CD4-positive, alpha-beta T cell treated with Interleukin-6 at 100 ng/mL for 8 hours (primary cell): Measurements from ENCODE around the gene CDK12.
A peak's percentile ranks its signal among the peaks of the same experiment; 100 is the strongest.

Experiments used
- DNase-seq: peaks from one replicate; pipeline ENCODE4 v3.0.0-alpha.2; 2020; ENCODE audit warnings: mixed read lengths, low spot score

Gene CDK12

DNA sequence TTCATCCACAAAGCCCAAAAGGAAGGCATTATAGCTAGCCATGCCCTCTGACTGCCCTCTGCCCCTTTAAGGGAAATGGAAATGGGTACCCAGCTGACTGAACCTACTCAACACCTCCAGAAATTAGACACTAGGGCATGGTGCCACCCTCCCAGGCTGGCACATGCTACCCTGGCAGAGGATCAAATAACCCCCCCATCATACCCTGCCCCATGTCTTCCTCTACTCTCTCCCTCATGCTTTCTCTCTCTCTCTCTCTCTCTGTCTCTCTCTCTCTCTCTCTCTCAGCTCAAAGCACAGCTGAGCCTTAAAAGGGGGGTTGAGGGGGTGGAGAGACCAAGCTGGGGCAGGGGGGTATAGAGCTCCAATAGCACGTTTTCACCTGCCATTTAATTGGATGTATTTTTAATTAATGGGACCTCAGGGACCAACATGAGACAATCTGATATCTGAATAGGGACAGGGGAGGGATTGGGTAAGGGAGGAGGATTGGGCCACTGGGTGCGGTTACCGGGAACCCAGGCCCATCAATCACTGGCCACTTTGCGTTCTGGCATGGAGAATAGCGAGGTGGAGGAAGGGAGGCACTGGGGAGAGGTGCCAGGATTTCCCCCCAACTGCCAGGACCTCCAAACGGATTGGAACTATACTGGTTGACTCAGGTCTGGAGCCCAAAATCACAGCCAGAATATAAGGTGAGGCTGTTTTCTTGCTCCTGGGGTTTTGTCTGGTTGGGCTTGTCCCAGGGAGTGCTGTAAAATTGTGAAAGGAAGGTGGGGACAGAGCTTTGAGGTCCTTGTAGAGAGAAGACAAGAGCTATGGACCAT lies 88.7 kb downstream of the CDK12 start:
- no peak for DNase-seq

DNA sequence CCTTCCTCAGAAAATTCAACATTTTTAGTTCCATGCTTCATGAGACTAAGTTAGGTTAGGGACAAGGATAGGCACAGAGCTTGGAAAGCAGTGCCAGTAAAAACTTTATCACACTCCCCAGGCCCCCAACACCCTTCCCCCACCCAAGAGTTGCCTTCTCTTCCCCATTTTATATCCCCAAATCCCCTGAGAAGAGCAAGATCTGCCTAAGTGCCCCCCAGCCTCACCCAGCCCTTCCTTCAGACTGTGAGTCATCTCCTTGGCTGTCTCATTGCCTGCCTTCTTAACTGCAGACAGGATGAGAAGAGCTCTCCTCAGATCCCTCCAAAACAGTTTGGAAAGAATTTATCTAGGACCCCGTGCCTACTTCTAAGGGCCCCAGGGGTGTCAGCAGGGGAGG lies 90.6 kb downstream of the CDK12 start:
- no peak for DNase-seq

DNA sequence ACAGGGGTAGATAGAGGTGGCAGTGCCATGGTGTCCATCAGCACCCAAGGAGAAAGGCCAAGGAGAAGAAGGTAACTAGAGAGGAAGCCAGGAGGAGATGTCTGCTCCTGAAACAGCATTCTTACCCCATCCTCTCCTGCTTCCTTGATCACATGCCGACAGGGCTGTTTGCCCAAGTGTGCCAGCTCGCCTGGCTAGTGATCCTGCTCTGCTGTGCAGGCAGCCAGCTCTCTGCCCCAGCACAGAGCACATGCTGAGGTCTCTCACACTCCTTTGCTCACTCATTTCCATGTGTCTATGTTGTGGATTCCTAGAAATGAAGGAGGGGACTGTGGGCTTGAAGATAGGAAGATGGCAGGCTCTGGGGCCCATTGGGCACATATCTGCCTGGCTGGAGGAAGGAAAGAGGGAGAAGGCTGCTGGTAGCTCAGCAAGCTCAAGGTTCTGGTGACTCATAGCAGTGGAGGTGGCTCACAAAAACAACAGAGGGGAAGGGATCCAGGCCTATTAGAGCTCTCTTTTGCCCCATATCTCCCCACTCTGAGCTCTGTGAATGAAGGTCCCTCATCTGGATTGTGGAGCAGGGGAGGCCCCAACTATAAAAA lies 92.2 kb downstream of the CDK12 start:
- no peak for DNase-seq

DNA sequence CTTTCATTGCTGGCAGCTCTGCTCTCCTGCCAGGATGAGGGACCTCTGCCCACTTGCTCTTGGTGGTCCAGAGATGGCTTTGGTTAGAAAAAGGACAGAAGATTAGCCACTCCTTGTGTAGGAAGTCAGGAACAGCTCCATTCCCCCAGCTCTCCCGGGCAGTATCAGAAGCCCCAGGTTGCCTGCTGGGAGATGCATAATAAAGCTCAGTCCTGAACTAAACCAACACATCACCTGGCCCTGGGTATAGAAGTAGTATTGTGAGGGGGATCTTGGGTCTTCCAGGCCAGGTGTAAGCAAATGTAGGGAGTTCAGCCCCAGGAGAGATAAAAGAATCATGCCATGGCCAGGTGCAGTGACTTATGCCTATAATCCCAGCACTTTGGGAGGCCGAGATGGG lies 94.1 kb downstream of the CDK12 start:
- DNase-seq = no peak

DNA sequence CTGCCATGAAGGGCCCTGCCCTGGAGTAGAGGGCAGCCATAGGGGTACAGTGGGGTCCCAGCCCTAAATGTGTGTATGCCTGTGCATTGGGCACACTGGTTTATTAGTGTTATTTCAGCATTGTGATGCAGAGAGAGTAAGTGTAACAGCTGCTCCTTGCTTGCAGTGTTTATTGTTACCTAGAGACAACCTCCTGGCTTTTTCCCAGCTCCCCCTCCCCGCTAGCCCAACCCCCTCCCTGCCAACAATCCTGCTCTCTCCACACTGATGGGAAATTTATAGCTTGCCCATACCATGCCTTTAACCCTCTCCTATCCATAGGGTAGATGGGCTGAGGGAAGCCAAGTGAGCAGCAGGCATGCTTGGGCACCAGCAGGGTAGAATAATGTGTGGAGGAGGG lies 95.1 kb downstream of the CDK12 start:
- no peak for DNase-seq

DNA sequence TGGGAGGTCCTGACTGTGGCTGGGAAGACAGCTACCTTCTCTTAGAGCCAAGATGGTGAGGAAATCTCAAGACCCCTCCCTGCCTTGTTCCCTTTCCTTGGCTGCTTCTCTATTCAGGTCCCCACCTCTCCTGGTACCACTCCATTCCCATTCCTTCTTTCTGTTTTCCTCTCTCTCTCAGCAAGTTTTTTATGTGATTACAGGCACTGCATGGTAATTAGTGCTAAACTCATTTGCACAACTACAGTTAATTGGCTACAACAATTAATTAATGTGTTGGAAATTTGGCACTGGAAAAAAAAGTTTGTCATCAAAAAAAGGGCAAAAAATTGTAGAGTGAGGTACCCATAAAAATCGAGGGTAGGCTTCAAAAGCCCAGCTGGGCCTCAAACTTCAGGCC lies 101.1 kb downstream of the CDK12 start:
- no peak for DNase-seq

DNA sequence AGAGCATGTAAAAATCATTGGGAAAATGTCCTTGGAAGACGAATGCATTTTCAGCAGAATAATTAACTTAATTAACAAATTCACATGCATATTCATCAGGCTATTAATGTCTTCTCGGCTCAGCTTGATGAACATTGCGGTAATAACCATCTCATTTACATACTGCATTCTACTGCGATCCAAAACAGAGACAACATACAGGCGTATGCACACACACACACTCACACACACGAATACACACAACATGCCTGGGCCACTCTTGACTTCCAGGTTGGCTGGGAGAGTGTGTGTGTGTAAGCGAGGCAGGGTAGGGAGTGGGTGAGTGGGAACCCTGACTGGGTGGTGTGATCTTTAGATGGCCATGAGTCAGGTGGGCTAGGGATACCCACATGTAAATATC lies 101.7 kb downstream of the CDK12 start:
- no peak for DNase-seq

DNA sequence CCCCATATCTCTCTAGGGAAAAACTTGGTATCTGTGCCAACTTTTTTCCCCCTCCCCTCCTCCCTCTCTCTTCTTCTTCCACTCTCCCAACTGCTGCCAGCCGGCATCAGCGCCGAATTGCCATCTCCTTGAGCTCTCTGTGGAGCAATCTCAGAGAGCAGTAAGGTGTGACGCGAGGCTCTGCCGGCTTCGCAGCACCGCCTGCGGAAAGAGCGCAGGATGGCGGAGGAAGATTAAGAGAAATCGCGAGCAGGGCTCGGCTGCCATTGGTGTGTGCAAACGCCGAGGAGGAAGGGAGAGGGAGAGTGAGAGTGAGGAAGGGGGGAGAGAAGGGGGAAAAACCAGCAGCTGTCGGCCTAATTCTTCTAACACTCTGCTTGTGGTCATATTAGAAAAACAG lies 102.2 kb downstream of the CDK12 start:
- DNase-seq = no peak

DNA sequence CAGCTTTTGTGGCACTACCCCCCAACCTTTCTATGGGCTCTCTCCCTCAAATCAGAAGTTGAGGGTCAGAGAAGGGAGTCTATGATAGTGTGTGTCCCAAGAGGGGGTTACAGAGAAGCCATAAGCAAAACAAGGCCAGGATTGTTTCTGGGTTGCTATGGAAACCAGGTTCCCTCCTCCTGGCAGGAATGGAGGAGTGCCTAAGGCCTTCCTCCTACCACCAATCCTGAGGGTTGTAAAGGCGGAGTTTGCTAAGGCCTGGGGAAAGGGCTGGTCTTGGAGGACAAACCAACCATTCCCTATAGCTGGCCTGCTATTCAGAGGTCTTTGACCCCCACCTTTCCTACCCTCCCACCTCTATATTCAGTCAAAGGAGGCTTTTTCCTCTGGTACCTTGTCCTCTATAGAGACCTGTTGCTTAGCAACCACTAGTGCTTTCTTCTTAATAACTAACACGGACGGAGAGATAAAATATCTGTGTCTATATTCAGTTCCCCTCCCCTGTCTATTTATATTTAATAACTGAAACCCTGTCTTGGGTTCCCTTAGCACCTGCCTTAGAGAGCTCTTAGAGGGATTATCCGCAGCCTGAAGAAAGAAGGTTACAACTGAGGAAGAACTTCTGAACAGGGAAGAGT lies 103.0 kb downstream of the CDK12 start:
- no peak for DNase-seq

DNA sequence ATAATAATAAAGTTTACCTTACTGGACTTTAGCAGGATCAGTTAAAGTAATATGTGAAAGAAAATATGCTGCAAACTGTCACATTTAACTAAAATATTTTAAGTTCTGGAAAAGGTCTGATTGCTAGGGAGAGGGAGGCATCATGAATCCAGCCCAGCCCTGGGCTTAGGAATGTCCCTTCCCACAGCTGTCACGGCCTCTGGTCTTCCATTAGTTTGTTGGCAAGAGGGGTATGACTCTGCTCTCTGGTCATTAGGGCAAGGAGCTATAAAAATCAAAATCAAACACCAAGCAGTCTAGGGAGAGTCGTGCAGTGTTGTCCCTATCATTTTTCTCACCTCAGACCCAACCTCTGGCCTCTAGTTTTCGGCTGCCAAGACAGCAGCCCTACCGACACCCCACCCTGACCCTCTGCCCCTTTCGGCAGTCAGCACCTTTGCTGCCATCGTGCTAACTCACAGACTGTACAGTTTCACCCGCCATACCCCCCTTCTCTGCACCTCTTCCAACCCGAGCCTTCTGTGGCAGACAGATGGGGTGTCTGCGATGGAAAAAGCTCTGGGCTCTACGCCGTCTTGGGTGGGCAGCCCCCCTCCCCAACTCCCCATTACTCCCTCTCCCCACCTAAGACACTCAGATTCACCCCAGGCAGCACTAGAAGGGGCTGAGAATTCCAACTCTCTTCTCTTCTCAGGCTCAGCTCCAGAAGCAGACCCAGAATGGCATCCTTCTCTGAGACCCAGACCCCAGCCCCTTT lies 105.0 kb downstream of the CDK12 start:
- no peak for DNase-seq

DNA sequence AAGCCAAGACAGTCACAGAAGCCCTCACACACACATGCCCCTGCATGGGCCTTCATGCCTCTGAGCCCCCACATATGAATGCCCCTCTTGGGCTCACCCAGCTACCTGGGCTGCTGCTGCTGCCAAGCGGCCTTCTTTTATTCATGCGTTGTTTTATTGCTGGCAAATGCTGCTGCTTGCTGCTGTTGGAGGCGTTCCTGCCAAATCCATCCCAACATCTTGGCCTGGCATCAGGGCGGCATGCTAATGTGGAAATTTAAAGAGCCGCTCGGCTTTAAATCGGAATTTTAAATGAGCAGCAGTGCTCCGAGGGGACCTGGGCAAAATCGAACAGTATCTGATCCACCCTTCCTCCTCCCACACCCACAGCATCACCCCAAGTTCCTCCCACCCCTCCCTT lies 107.4 kb downstream of the CDK12 start:
- DNase-seq = no peak

DNA sequence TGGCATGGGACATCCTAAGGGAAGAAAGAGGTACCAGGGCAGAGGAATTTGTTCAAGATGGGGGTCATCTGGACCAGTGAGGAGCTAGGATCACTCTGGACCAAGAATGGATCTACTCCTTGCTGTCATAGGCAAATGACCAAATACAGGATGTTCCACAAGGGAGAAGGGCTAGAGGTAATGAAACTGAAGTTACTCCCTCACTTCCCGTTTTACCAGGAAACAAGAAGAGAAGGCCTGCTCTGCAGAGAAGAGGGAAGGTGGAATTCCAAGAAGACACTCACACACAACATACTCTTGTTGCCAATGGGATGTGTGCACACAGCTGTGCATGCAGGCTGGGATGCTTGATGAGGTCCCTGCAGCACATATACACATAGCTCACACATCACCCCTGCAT lies 107.8 kb downstream of the CDK12 start:
- no peak for DNase-seq

DNA sequence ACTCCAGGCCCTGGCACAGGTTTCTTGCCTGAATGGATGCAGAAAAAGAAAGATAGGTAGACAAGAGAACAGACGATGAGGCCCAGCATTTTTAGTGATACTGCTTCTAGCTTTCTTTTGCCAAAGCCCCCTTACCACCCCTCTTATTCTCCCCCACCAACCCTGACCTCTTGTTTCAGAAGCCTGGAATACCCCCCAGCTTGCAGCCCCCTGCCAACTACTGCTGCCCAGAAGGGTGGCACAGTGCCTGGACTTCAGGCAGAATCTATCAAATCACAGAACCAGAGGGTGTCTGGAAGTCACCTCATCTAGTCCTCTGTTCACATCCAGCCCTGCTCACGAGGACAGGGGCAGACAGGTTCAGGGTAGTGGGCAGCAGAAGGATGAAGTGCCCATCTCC lies 110.8 kb downstream of the CDK12 start:
- no peak for DNase-seq

DNA sequence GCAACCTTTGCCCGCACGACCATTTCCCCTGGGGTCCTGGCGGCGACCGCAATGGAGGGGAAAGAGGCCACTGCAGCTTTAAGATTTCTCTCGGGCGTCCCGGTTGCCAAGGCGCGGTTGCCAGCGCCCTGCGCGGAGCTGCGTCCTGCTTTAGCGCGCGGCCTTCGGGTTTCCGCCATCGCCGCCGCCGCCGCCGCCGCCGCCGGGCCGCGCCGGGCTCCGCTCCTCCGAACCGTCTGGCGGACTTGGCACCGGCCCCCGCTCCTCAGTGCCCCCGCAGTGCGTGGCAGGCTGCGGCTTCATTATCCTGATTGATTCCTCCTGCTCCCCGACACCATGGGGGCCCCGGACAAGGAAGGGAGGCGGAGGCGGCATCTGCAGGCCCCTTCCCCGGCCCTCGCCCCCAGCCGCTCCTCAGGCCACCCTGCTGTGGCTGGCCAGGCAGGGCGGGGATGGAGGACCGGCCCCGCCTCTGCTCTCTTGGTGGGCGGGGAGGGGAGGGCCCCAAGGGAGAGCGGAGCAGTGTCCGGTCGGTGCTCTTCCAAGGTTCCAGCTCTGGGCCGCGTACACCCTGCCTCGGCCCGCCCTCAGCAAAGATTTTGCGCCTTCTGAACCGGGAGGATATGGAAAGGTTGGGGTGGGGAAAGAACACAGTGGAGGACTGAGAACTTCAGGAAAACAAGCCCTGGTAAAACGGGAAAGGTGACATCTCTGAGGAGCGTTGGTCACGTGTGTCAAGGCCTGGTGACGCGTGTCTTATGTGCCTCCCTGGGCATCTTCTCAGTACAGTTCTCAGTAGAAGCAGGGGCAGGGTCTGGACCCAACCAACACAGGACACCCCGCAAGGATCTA lies 112.4 kb downstream of the CDK12 start:
- peak; percentile 4 for DNase-seq

DNA sequence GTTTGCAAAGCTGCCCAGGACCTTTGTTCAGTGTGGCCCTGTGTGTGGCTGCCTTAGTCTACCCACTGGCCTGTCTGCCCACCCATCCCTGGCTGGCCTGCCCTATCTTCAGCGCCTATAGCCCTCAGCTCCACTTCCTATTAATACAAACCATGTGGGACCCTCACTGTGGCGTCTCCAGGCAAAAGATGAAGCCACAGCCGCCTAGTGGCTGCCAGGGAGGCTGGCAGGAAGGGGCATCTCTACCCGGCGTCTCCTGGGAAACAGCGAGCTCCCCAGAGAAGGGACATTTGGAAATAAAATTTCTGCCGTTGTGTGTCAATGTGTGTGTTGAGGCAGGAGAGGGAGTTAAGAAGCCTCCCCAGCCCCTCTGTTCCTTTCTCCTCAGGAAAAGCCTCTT lies 114.9 kb downstream of the CDK12 start:
- no peak for DNase-seq

DNA sequence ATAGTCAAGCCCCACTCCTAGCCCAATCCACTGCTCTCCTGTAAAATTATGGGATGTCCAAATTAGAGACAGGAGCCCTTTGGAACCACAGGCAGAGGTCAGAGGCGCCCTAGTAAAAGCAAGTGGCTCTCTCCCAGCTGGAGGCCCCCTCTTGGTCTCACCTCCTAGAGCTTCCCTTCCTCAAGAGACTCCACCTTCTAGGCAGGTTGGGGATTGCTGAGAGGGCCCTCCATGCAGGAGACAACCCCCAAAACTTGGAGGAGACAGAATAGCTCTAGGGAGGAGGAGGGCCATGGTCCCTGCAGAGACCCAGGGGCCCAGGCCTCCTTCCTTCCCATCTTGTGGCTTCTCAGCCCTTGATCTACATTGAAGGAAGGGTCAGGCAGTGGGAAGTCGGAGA lies 117.0 kb downstream of the CDK12 start:
- no peak for DNase-seq

DNA sequence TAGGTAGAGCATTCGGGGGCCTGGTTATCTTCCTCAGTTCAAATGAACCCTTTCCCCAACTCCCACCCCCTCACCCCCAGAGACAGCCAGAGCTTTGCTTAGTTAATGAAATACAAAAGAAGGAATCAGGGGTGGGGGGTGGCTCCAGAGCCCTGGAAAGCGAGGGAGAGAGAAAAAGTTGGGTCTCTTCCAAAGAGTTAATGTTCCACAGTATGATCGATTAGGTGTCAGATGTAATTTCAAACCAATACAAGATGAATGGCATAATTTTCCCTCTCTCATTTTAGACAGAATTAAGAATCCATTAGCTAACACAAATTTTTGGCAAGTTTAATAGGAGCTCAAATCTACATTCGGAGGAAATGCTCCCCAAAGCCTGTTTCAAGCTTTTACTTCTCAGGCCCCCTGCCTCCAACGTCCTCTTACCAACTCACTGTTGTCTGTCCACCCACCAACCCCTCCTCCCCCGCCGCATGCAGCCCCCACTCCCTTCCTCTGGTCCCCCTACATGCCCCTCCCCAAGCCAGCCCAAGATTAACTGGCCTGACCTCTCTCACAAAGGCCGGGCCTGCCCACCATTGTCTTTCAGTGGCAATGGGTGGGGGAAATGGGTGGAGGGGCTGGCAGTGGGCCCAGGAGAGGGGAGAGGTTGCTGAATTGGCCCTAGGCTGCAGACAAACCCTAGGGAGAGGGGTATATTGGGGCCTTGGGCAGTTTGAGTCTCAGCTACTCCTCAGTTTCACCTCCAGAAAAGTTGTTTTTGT lies 118.2 kb downstream of the CDK12 start:
- no peak for DNase-seq

DNA sequence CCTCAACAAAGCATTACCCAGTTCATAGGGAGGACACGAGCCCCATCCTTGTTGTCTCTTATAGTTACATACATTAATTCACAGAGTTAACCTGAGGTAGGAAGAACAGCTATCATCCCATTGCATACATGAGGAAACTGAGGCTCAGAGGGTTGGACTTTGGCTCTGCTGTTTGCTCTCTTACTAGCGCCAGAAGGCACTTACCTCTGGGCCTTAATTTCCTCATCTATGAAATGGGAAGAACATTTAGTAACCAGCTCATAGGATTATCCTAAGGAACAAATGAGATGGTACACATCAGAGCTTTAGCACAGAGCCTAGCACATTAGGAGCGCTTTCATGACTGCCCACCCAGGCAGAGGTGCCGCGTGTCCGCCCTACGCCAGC lies 118.8 kb downstream of the CDK12 start:
- DNase-seq = no peak

DNA sequence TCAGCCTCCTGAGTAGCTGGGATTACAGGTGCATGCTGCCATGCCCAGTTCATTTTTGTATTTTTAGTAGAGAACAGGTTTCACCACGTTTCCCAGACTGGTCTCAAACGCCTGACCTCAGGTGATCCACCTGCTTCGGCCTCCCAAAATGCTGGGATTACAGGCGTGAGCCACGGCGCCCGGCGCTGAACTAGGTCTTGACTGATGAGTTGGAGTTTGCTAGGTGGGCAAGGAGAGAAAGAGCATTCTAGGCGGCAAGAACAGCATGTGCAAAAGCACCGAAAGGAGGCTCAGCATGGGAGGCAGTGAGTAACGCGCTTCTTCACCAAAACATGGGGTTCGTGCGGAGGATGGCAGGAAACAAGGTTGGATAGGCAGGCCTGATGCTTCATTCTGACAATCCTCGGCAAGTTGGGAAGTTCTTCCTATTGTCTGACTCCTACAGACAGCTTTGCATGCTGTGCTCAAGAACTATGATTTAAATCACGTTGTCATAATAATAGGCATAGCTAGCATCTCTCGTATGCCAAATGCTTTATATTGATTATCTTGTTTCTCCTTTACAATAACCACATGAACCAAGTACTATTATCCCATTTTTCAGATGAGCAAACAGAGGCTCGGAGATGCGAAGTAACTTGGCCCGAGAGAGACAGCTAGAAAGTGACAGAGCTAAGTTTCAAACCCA lies 119.9 kb downstream of the CDK12 start:
- no peak for DNase-seq

DNA sequence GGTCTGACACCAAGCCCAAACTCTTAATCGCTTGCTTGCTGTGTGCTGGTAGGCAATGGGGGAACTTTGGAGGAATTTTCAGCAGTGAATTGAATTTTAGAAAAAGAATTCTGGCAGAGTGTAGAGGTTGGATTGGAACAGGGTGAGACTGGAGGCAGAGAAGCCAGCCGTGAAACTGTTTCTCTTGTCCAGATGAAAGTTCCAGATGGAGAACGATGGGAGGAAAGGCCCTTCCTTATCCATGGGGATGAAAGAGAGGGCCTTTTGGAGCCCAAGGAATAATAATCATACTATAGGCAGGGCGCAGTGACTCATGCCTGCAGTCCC lies 120.4 kb downstream of the CDK12 start:
- DNase-seq = no peak

DNA sequence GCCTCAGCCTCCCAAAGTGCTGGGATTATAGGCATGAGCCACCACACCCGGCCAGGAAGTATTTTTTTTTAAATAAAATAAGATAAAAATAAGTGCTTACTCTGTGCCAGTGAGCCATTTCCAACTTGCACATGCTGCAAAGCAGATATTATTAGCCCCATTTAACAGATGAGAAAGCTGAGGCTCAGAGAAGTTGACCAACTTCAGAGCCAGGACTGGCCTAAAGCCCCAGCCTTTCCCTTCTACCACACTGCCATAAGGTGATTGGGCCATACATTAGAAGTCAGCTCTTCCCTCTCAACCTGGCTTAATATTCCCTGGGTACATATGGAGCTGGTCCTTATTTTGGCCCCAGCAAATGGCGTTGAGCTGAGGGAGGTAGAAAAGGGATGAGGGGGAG lies 121.4 kb downstream of the CDK12 start:
- DNase-seq = no peak
